Transverse colon (tissue), 4 donors: Measurements from ENCODE around the gene TUBA8. TPM values are rescaled to one million over a fixed set of nuclear protein-coding genes. Genes with fewer than 3 reads are reported as not detected.

ENCODE experiments used
- DNase-seq: peaks from one replicate; pipeline ENCODE4 v3.0.0-alpha.2; 2019
- H3K27ac ChIP-seq, 4 donors: fragments of 200-600 bp; sonication (generic); 2 replicates each; pipeline ENCODE4 v1.5.1; 2016 to 2018; ENCODE audit warnings: inconsistent platforms in 4 of 4
- H3K27me3 ChIP-seq: fragments of 200-600 bp; sonication (generic); 2 replicates; pipeline ENCODE4 v1.5.1; 2017; ENCODE audit warnings: inconsistent platforms
- H3K36me3 ChIP-seq, 4 donors: fragments of 200-600 bp; sonication (generic); 2 replicates each; pipeline ENCODE4 v1.5.1; 2017 to 2019; ENCODE audit warnings: inconsistent platforms in 4 of 4
- H3K4me1 ChIP-seq, 4 donors: fragments of 200-600 bp; sonication (generic); 2 replicates each; pipeline ENCODE4 v1.5.1; 2017 to 2020; ENCODE audit warnings: inconsistent platforms in 4 of 4
- H3K4me3 ChIP-seq, 4 donors: fragments of 200-600 bp; sonication (generic); 1 replicate in 1 of 4; 2 replicates in 3 of 4; pipeline versions ENCODE4 v1.5.1 to v1.6.1; 2017 to 2019; ENCODE audit warnings: inconsistent platforms in 4 of 4
- H3K9me3 ChIP-seq, 2 donors: fragments of 200-600 bp; sonication (generic); 2 replicates each; pipeline ENCODE4 v1.5.1; 2017 to 2019; ENCODE audit warnings: inconsistent platforms in 2 of 2
- EP300 ChIP-seq: sonication (generic); formaldehyde crosslinking; IDR thresholded peaks from one replicate; pipeline ENCODE4 v1.6.1; 2017; ENCODE audit warnings: antibody characterized with exemption, low read depth
- POLR2A ChIP-seq: fragments of 450-650 bp; IDR thresholded peaks from one replicate; pipeline ENCODE4 v1.6.1; 2016; ENCODE audit warnings: antibody characterized with exemption, mild to moderate bottlenecking, moderate library complexity
- POLR2AphosphoS5 ChIP-seq, 3 donors: sonication (generic); formaldehyde crosslinking; IDR thresholded peaks; one replicate each; pipeline ENCODE4 v1.6.1; 2016; ENCODE audit warnings: antibody characterized with exemption in 3 of 3
- WGBS, 2 donors: methylation state at CpG; one replicate each; pipeline ENCODE4 v1.1.5; 2018; ENCODE audit warnings: low coverage in 1 of 2; 5-methylcytosine and 5-hydroxymethylcytosine counted together
- in situ Hi-C, 4 donors: fragments of 200-750 bp; cut with MboI; loops; one replicate each; pipeline versions ENCODE4 v1.15.0 to v1.15.1; 2017; ENCODE audit warnings: low sequenced_read_pairs in 3 of 4, low pct_ligation_motif_present in 1 of 4, low pct_unique_long_range_greater_than_20kb in 1 of 4
- intact Hi-C: fragments of 100-400 bp; cut with DNase I; formaldehyde crosslinking; loops from one replicate; pipeline ENCODE4 v1.15.1; 2023; ENCODE audit warnings: low total_unique reads
- total RNA-seq, 4 donors: library from RNA; depleted of rRNA; stranded (reverse); fragments of >200 nt; gene quantifications; one replicate each; pipeline ENCODE4 v1.1.0, GENCODE V29; 2016
- TF ChIP-seq, protein P1 (sequence below), 5 experiments: fragments of 200-600 bp in 3 of 5; fragments of 450-650 bp in 2 of 5; sonication (generic) in 3 of 5; IDR thresholded peaks; 1 replicate in 2 of 5; 2 replicates in 3 of 5; pipeline ENCODE4 v1.5.1; 2016 to 2017; ENCODE audit warnings: antibody characterized with exemption in 5 of 5, inconsistent platforms in 3 of 5, mild to moderate bottlenecking in 2 of 5, moderate library complexity in 1 of 5

The TUBA8 gene
- total RNA-seq, 4 donors from 2014 or later: 1.4 to 3.0 (median 2.0) TPM; not detected in 1

GRCh38 chr22:18077639-18078328, 32.8 kb upstream of the TUBA8 start, which contains the start of gene PEX26:
Gene PEX26 (plus strand): TSS chr22:18077990. CDS start chr22:18078377, 387 bp downstream.
- whole genome bisulfite sequencing, 2 donors: 0% methylated on average over 1 to 50 of the region's 50 CpGs
- Histone ChIP-seq H3K27ac (peak within 1 kb of the TSS; percentile 87 to 91 (median 90)), H3K9me3 (no peaks in the 10 kb centered on the region), H3K4me1 (peaks cover 18 to 27% (median 26%) of the 10 kb centered on the region in 4 donors), H3K27me3 (no peaks in the 10 kb centered on the region), H3K36me3 (peaks cover 0 to 21% (median 5%) of the 10 kb centered on the region in 4 donors), H3K4me3 (peak within 1 kb of the TSS; percentile 57 to 99 (median 91))
- in situ Hi-C loops (loop anchor here in 2 of 4 donors (10.0 kb wide), 2 partner anchors 53 to 243 kb away; partner anchors contain the start of gene MICAL3 (in 1 of the 2)), intact Hi-C loops (loop anchor here (2.0 to 10.0 kb wide), 4 partner anchors 53 to 245 kb away; partner anchors contain the start of gene MICAL3)
- DNase-seq: peak; percentile 96
- TF ChIP-seq POLR2AphosphoS5 (IDR thresholded peaks at IDR 0.05) (peak; percentile 74 to 90 (median 88)), POLR2A (peak; percentile 84), EP300 (no peak)
- TF ChIP-seq, protein P1, sequence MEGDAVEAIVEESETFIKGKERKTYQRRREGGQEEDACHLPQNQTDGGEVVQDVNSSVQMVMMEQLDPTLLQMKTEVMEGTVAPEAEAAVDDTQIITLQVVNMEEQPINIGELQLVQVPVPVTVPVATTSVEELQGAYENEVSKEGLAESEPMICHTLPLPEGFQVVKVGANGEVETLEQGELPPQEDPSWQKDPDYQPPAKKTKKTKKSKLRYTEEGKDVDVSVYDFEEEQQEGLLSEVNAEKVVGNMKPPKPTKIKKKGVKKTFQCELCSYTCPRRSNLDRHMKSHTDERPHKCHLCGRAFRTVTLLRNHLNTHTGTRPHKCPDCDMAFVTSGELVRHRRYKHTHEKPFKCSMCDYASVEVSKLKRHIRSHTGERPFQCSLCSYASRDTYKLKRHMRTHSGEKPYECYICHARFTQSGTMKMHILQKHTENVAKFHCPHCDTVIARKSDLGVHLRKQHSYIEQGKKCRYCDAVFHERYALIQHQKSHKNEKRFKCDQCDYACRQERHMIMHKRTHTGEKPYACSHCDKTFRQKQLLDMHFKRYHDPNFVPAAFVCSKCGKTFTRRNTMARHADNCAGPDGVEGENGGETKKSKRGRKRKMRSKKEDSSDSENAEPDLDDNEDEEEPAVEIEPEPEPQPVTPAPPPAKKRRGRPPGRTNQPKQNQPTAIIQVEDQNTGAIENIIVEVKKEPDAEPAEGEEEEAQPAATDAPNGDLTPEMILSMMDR (IDR thresholded peaks at IDR 0.05): no peak

- Histone ChIP-seq H3K4me3 (peak overlapping the region; percentile 57 to 99 (median 91)), H3K9me3 (no peaks in the 10 kb centered on the region), H3K27me3 (no peaks in the 10 kb centered on the region), H3K36me3 (peaks cover 0 to 28% (median 8%) of the 10 kb centered on the region in 4 donors), H3K4me1 (peaks cover 18 to 27% (median 26%) of the 10 kb centered on the region in 4 donors), H3K27ac (peak overlapping the region; percentile 87 to 91 (median 90))
- WGBS, 2 donors: 6% methylated on average over 44 of the region's 45 CpGs; no CpG with 5 or more reads in 1 of the 2 donors
- intact Hi-C loops (loop anchor here (5.0 to 10.0 kb wide), 3 partner anchors 54 to 246 kb away; partner anchors contain the start of gene MICAL3), in situ Hi-C loops (loop anchor here in 2 of 4 donors (10.0 kb wide), 2 partner anchors 54 to 244 kb away; partner anchors contain the start of gene MICAL3 (in 1 of the 2))
- TF ChIP-seq POLR2AphosphoS5 (IDR thresholded peaks at IDR 0.05) (peak in 1 of 3 donors; percentile 61), EP300 (no peak), POLR2A (peak; percentile 41)
- TF ChIP-seq, protein P1 (IDR thresholded peaks at IDR 0.05): peak in 3 of 5 experiments; percentile 11 to 26 (median 17)
- peak; percentile 60 for DNase-seq
Observed at GRCh38 chr22:18078329-18079041, 32.1 kb upstream of the TUBA8 start.

DNA sequence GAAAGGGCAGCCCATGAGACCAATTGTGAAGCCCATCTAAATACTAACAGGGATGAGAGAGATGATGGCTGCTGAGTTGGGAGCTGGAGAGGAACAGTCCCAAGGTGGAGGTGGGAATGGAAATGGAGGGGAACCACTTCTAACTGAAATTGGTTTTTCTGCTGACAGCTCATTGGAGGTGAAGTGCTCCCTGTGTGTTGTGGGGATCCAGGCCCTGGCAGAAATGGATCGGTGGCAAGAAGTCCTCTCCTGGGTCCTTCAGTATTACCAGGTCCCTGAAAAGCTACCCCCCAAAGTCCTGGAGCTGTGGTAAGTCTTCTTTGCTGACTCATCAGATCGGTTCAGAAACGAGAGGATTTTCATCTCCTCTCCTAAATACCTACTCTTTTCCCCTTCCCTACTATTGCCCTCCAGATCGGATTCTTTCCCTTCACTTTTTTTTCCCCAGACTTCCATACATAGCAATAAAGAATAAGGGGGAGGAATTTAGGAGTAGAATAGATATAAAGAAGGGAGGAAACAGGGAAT, 30.8 kb upstream of the TUBA8 start:
- intact Hi-C loops: loop anchor here (5.0 to 10.0 kb wide), 3 partner anchors 55 to 247 kb away; partner anchors contain the start of gene MICAL3
- H3K4me3 ChIP-seq: peak overlapping the region in 1 of 4 donors; percentile 99
- peak overlapping the region in 1 of 4 donors; percentile 91 for H3K27ac ChIP-seq
- peaks cover 18 to 31% (median 28%) of the 10 kb centered on the region in 4 donors for H3K4me1 ChIP-seq
- no peaks in the 10 kb centered on the region for H3K27me3 ChIP-seq
- DNase-seq: no peak
- in situ Hi-C loops: loop anchor here in 2 of 4 donors (10.0 kb wide), 2 partner anchors 55 to 245 kb away; partner anchors contain the start of gene MICAL3 (in 1 of the 2)
- peaks cover 0 to 36% (median 10%) of the 10 kb centered on the region in 4 donors for H3K36me3 ChIP-seq
- 67 to 77% methylated on average over 3 to 4 of the region's 4 CpGs for WGBS, 2 donors
- no peaks in the 10 kb centered on the region for H3K9me3 ChIP-seq
- TF ChIP-seq EP300 (no peak), POLR2AphosphoS5 (IDR thresholded peaks at IDR 0.05) (no peak), POLR2A (no peak)
- TF ChIP-seq, protein P1 (IDR thresholded peaks at IDR 0.05): no peak
